Measurements from ENCODE around the gene SGIP1. TPM values are rescaled to one million over a fixed set of nuclear protein-coding genes. Genes with fewer than 3 reads are reported as not detected.

SGIP1 gene
- total RNA-seq, 4 donors from 2014 or later = 1.9 to 8.8 (median 4.8) TPM

- DNase-seq (ENCODE audit: low spot score) = no peak
- ATAC-seq (ENCODE audit: low FRiP score) = no peak
- TF ChIP-seq, protein P1, sequence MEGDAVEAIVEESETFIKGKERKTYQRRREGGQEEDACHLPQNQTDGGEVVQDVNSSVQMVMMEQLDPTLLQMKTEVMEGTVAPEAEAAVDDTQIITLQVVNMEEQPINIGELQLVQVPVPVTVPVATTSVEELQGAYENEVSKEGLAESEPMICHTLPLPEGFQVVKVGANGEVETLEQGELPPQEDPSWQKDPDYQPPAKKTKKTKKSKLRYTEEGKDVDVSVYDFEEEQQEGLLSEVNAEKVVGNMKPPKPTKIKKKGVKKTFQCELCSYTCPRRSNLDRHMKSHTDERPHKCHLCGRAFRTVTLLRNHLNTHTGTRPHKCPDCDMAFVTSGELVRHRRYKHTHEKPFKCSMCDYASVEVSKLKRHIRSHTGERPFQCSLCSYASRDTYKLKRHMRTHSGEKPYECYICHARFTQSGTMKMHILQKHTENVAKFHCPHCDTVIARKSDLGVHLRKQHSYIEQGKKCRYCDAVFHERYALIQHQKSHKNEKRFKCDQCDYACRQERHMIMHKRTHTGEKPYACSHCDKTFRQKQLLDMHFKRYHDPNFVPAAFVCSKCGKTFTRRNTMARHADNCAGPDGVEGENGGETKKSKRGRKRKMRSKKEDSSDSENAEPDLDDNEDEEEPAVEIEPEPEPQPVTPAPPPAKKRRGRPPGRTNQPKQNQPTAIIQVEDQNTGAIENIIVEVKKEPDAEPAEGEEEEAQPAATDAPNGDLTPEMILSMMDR (IDR thresholded peaks at IDR 0.05) = no peak
Measured at GRCh38 chr1:66528580-66528979, 5.4 kb upstream of the SGIP1 start.

GRCh38 chr1:66532214-66532613 lies 1.7 kb upstream of the SGIP1 start:
- no peak for ATAC-seq (ENCODE audit: low FRiP score)
- no peak for DNase-seq (ENCODE audit: low spot score)
- TF ChIP-seq, protein P1 (IDR thresholded peaks at IDR 0.05) = no peak

- DNase-seq (ENCODE audit: low spot score) (no peak), ATAC-seq (ENCODE audit: low FRiP score) (no peak)
- TF ChIP-seq, protein P1 (IDR thresholded peaks at IDR 0.05) = no peak
Measured at GRCh38 chr1:66532798-66533783, 862 bp upstream of the SGIP1 start.

DNA sequence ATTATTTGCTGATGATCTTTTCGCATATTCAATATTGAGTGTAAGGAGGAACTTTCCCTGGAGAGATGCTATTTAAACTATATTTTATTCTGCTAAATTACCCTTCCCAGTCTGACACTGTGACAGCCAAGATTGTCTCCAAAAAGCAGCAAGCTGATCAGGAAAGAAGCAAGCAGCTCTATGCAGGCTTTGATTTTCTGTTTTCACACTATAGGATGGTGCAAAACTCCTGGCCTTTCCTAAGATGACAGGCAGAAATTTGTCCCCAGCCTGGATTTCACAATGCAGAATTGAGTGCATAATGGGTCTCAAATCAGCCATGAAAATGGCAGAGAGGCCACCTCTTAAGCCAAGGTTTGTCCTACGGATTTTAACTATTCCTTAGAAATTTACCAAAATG lies 1.1 kb downstream of the SGIP1 start:
- ATAC-seq (ENCODE audit: low FRiP score) (no peak), DNase-seq (ENCODE audit: low spot score) (no peak)
- TF ChIP-seq, protein P1 (IDR thresholded peaks at IDR 0.05) = no peak

GRCh38 chr1:66535853-66536252 lies 1.9 kb downstream of the SGIP1 start:
- ATAC-seq (ENCODE audit: low FRiP score) = no peak
- TF ChIP-seq, protein P1 (IDR thresholded peaks at IDR 0.05) = no peak

GRCh38 chr1:66537718-66538117 lies 3.8 kb downstream of the SGIP1 start:
- ATAC-seq (ENCODE audit: low FRiP score) (no peak), DNase-seq (ENCODE audit: low spot score) (no peak)
- TF ChIP-seq, protein P1 (IDR thresholded peaks at IDR 0.05) = no peak

More at GRCh38 chr1:66535853-66536252, 1.9 kb downstream of the SGIP1 start:
- no peak for DNase-seq (ENCODE audit: low spot score)

- TF ChIP-seq, protein P1 (IDR thresholded peaks at IDR 0.05) = no peak
- no peak for ATAC-seq (ENCODE audit: low FRiP score)
- DNase-seq (ENCODE audit: low spot score) = no peak
Measured at GRCh38 chr1:66539491-66539890, 5.5 kb downstream of the SGIP1 start.
